ENCODE data around the gene OR8K1.

Gene OR8K1

GRCh38 chr11:56345739-56346138 lies at the start of gene OR8K1:
Gene OR8K1, plus strand, starts transcription at chr11:56346039. Its CDS starts 0 bp downstream, at chr11:56346039.
- no peak for DNase-seq

- no peak for DNase-seq
Observed at GRCh38 chr11:56296898-56297297, 48.9 kb upstream of the OR8K1 start.

GRCh38 chr11:56307836-56308235 lies 38.0 kb upstream of the OR8K1 start:
- no peak for DNase-seq

- no peak for DNase-seq
Observed at GRCh38 chr11:56314844-56315243, 31.0 kb upstream of the OR8K1 start, which contains the start of gene OR8K3. Gene OR8K3, plus strand, starts transcription at chr11:56315144. Its CDS starts 3,163 bp downstream, at chr11:56318307.

GRCh38 chr11:56331861-56332491 lies 13.9 kb upstream of the OR8K1 start:
- no peak for DNase-seq

GRCh38 chr11:56333156-56333555 lies 12.7 kb upstream of the OR8K1 start:
- no peak for DNase-seq

GRCh38 chr11:56340289-56340688 lies 5.5 kb upstream of the OR8K1 start:
- no peak for DNase-seq

GRCh38 chr11:56353991-56354390 lies 8.2 kb downstream of the OR8K1 start, which contains the start of gene OR8J1:
Gene OR8J1, plus strand, starts transcription at chr11:56354291. Its CDS starts 5,956 bp downstream, at chr11:56360247.
- DNase-seq = no peak

GRCh38 chr11:56375324-56375723 lies 29.5 kb downstream of the OR8K1 start, which contains the start of gene OR8U1:
Gene OR8U1, plus strand, starts transcription at chr11:56375624. Its CDS starts 0 bp downstream, at chr11:56375624.
- no peak for DNase-seq

- no peak for DNase-seq
Observed at GRCh38 chr11:56380120-56380519, 34.3 kb downstream of the OR8K1 start.

GRCh38 chr11:56394381-56394780 lies 48.5 kb downstream of the OR8K1 start:
- DNase-seq = no peak

GRCh38 chr11:56396047-56396446 lies 50.2 kb downstream of the OR8K1 start:
- no peak for DNase-seq
